Coronary artery (tissue), 2 donors: ENCODE results near the gene PRPF40B.
A peak's percentile ranks its signal among the peaks of the same experiment; 100 is the strongest.

ENCODE experiments used
- DNase-seq: peaks from one replicate; pipeline ENCODE4 v3.0.0-alpha.2; 2017; ENCODE audit warnings: low spot score
- H3K27ac ChIP-seq, 2 donors: fragments of 200-600 bp; sonication (generic); one replicate each; pipeline ENCODE4 v1.5.1; 2016 to 2019
- H3K4me3 ChIP-seq: fragments of 200-600 bp; sonication (generic); 2 replicates; pipeline ENCODE4 v1.5.1; 2016; ENCODE audit warnings: mild to moderate bottlenecking, moderate library complexity
- TF ChIP-seq, protein P1 (sequence below): fragments of 200-600 bp; sonication (generic); IDR thresholded peaks from one replicate; pipeline ENCODE4 v1.5.1; 2019; ENCODE audit warnings: antibody characterized with exemption

Gene PRPF40B

GRCh38 chr12:49673446-49674317, 50.3 kb downstream of the PRPF40B start:
- TF ChIP-seq, protein P1, sequence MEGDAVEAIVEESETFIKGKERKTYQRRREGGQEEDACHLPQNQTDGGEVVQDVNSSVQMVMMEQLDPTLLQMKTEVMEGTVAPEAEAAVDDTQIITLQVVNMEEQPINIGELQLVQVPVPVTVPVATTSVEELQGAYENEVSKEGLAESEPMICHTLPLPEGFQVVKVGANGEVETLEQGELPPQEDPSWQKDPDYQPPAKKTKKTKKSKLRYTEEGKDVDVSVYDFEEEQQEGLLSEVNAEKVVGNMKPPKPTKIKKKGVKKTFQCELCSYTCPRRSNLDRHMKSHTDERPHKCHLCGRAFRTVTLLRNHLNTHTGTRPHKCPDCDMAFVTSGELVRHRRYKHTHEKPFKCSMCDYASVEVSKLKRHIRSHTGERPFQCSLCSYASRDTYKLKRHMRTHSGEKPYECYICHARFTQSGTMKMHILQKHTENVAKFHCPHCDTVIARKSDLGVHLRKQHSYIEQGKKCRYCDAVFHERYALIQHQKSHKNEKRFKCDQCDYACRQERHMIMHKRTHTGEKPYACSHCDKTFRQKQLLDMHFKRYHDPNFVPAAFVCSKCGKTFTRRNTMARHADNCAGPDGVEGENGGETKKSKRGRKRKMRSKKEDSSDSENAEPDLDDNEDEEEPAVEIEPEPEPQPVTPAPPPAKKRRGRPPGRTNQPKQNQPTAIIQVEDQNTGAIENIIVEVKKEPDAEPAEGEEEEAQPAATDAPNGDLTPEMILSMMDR: no peak
- peak; percentile 98 for DNase-seq
- Histone ChIP-seq H3K4me3 (peak overlapping the region; percentile 45), H3K27ac (peak overlapping the region; percentile 88 to 92)

DNA sequence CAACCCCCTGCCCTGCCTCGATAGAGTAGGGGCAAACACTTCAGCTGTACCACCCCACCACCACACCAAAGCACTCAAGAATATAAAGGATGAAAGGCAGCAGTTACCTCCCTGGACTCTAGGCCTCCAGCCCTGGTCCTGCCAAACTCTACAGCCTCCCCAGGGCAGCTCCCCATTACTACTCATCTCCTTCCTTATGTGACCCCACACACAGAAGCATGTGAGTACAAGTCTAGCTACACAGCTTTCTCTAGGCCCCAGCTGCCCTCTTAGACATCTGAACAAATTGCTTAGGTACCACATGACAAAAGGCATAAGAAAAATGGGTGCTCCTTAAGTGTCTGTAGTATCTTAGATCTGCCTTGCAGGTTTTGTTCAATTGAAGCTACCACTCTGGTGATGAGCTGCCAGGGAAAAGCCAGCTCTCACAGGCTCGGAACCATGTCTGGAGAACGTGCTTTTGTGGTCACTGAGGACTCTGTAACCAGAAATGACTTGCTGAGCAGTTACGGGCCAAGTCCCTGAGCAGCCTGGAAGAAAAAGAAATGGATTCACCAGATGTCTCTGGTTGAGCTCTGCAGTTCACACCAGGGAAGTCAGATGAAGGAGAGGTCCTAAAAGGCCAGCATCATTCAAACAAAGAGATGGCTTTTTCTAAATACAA, 51.1 kb downstream of the PRPF40B start:
- Histone ChIP-seq H3K4me3 (peak overlapping the region; percentile 21), H3K27ac (peak overlapping the region; percentile 88 to 92)
- TF ChIP-seq, protein P1: no peak
- no peak for DNase-seq

- H3K4me3 ChIP-seq: no peak overlapping the region
- TF ChIP-seq, protein P1: no peak
- DNase-seq: no peak
- peak overlapping the region; percentile 88 to 92 for H3K27ac ChIP-seq
Observed at GRCh38 chr12:49675137-49675536, 51.8 kb downstream of the PRPF40B start.

DNA sequence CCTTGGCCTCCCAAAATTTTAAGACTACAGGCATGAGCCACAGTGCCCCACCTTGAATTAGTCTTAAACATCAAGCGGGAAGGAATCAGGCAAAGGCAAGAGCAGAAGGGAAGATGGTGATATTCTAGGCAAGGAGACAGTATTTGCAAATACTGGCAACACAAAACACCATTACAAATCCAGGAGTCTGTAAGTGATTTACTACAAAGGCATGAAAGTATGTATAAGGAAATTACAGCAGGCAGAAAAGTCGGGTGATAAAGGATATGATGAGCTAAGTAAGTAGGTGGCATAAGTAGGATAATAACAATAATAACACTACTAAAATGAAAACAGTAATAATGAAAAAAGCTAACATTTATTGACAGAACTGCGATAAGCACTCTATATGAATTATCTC, 55.4 kb downstream of the PRPF40B start:
- Histone ChIP-seq H3K4me3 (no peak overlapping the region), H3K27ac (no peak overlapping the region)
- TF ChIP-seq, protein P1: no peak
- no peak for DNase-seq

DNA sequence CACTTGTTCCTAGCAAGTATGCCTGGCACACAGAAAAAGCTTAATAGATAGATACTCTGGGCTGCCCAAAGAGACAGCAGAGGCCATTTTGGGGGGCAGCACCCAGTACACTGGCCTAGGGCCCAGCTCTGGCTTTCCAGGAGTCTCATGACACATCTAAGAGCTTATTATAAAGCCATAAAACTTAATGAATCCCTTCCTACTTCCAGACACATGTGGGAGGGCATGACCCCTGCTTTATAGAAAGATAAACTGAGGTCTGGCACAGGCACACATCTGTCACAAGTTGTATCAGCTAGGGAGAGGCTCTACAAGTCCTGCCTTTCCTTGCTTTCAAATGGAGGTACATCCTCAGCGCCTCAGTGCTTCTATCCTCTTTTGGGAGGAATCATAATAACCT, 56.7 kb downstream of the PRPF40B start:
- TF ChIP-seq, protein P1: no peak
- Histone ChIP-seq H3K27ac (no peak overlapping the region), H3K4me3 (no peak overlapping the region)
- DNase-seq: no peak

DNA sequence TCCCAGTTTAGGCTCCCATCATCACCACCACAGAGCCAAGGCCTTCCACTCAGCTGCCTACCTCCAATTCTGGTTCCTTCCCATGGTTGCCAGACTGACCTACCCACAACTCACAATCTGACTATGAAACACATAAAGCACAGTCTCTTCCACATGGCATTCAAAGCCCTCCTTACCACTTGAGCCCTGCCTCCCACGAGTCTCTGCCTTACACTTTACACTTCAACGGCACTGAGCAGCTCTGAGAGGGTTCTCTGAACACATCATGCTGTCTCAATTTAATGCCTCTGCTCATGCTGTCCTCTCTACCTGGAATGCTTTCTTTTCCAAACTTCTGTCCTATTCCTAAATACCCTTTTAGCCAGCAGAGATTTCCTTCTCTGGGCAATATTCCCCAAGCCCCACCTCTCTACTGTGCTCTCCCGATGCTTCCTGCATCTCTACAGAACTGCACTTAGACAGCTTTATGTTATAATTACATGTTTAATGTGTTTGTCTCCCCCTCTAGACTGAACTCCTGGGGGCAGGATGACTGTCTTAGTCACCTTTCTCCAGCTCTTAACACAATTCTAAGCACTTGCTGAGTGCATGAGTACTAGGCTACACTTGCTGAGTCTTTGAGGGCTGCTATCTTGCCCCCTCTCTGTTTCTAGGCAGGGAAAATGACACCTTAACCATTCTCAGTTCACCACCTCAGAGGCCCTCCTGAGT, 60.4 kb downstream of the PRPF40B start:
- DNase-seq: no peak
- no peak overlapping the region for H3K4me3 ChIP-seq
- TF ChIP-seq, protein P1: no peak
- no peak overlapping the region for H3K27ac ChIP-seq
